ENCODE data around the gene ATXN2. TPM values are rescaled to one million over a fixed set of nuclear protein-coding genes. Genes with fewer than 3 reads are reported as not detected.
A peak's percentile ranks its signal among the peaks of the same experiment; 100 is the strongest.

The ATXN2 gene
- total RNA-seq, 1 experiment from 2014 or later = 56.3 TPM

- no peaks in the 10 kb centered on the region for H3K27me3 Mint-ChIP-seq (ENCODE audit: low read depth)
- H3K27ac Mint-ChIP-seq = peak overlapping the region; percentile 95; the same call in 1 of the 2 replicates
- H3K4me1 Mint-ChIP-seq = peaks cover 51% of the 10 kb centered on the region
- H3K4me3 Mint-ChIP-seq = no peak overlapping the region
- ChIA-PET CTCF (interaction anchor here (1.2 to 3.3 kb wide), 2 partner anchors 20 to 28 kb away, joined by 6 to 25 read pairs; no protein-coding TSS in a partner anchor), POLR2A (interaction anchor here (1.2 kb wide), 1 partner anchor 18 kb away, joined by 6 read pairs; no protein-coding TSS in a partner anchor)
- no peak for ATAC-seq
- no peak for DNase-seq (ENCODE audit: low spot score)
- no peaks in the 10 kb centered on the region for H3K36me3 Mint-ChIP-seq
- no peaks in the 10 kb centered on the region for H3K9me3 Mint-ChIP-seq
- TF ChIP-seq ZBTB21 (CRISPR knock-in tag; IDR thresholded peaks at IDR 0.05; ENCODE audit: borderline replicate concordance) = no peak
- TF ChIP-seq GTF2I (CRISPR knock-in tag; conservative IDR thresholded peaks at IDR 0.05) = no peak
- TF ChIP-seq NFYB (CRISPR knock-in tag; conservative IDR thresholded peaks at IDR 0.05; ENCODE audit: low read depth) = no peak
- TF ChIP-seq, protein P1, sequence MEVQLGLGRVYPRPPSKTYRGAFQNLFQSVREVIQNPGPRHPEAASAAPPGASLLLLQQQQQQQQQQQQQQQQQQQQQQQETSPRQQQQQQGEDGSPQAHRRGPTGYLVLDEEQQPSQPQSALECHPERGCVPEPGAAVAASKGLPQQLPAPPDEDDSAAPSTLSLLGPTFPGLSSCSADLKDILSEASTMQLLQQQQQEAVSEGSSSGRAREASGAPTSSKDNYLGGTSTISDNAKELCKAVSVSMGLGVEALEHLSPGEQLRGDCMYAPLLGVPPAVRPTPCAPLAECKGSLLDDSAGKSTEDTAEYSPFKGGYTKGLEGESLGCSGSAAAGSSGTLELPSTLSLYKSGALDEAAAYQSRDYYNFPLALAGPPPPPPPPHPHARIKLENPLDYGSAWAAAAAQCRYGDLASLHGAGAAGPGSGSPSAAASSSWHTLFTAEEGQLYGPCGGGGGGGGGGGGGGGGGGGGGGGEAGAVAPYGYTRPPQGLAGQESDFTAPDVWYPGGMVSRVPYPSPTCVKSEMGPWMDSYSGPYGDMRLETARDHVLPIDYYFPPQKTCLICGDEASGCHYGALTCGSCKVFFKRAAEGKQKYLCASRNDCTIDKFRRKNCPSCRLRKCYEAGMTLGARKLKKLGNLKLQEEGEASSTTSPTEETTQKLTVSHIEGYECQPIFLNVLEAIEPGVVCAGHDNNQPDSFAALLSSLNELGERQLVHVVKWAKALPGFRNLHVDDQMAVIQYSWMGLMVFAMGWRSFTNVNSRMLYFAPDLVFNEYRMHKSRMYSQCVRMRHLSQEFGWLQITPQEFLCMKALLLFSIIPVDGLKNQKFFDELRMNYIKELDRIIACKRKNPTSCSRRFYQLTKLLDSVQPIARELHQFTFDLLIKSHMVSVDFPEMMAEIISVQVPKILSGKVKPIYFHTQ (CRISPR knock-in tag; IDR thresholded peaks at IDR 0.05) = no peak
- TF ChIP-seq, protein P2, sequence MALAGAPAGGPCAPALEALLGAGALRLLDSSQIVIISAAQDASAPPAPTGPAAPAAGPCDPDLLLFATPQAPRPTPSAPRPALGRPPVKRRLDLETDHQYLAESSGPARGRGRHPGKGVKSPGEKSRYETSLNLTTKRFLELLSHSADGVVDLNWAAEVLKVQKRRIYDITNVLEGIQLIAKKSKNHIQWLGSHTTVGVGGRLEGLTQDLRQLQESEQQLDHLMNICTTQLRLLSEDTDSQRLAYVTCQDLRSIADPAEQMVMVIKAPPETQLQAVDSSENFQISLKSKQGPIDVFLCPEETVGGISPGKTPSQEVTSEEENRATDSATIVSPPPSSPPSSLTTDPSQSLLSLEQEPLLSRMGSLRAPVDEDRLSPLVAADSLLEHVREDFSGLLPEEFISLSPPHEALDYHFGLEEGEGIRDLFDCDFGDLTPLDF (CRISPR knock-in tag; IDR thresholded peaks at IDR 0.05) = no peak
- TF ChIP-seq, protein P3, sequence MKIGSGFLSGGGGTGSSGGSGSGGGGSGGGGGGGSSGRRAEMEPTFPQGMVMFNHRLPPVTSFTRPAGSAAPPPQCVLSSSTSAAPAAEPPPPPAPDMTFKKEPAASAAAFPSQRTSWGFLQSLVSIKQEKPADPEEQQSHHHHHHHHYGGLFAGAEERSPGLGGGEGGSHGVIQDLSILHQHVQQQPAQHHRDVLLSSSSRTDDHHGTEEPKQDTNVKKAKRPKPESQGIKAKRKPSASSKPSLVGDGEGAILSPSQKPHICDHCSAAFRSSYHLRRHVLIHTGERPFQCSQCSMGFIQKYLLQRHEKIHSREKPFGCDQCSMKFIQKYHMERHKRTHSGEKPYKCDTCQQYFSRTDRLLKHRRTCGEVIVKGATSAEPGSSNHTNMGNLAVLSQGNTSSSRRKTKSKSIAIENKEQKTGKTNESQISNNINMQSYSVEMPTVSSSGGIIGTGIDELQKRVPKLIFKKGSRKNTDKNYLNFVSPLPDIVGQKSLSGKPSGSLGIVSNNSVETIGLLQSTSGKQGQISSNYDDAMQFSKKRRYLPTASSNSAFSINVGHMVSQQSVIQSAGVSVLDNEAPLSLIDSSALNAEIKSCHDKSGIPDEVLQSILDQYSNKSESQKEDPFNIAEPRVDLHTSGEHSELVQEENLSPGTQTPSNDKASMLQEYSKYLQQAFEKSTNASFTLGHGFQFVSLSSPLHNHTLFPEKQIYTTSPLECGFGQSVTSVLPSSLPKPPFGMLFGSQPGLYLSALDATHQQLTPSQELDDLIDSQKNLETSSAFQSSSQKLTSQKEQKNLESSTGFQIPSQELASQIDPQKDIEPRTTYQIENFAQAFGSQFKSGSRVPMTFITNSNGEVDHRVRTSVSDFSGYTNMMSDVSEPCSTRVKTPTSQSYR (CRISPR knock-in tag; IDR thresholded peaks at IDR 0.05) = no peak
These were observed 167.3 kb downstream of the ATXN2 start for GRCh38 chr12:111431772-111432171.

- no peaks in the 10 kb centered on the region for H3K36me3 Mint-ChIP-seq
- DNase-seq (ENCODE audit: low spot score) (no peak), ATAC-seq (no peak)
- H3K27ac Mint-ChIP-seq = peak overlapping the region; percentile 95
- H3K4me1 Mint-ChIP-seq = peaks cover 46% of the 10 kb centered on the region
- no peaks in the 10 kb centered on the region for H3K9me3 Mint-ChIP-seq
- H3K27me3 Mint-ChIP-seq (ENCODE audit: low read depth) = no peaks in the 10 kb centered on the region
- no peak overlapping the region for H3K4me3 Mint-ChIP-seq
- ChIA-PET CTCF (interaction anchor here (1.2 to 3.3 kb wide), 4 partner anchors 21 to 34 kb away, joined by 6 to 25 read pairs (median 12); no protein-coding TSS in a partner anchor), POLR2A (interaction anchor here (1.0 to 1.2 kb wide), 2 partner anchors 19 to 24 kb away, joined by 3 to 6 read pairs; no protein-coding TSS in a partner anchor)
- TF ChIP-seq, protein P4, sequence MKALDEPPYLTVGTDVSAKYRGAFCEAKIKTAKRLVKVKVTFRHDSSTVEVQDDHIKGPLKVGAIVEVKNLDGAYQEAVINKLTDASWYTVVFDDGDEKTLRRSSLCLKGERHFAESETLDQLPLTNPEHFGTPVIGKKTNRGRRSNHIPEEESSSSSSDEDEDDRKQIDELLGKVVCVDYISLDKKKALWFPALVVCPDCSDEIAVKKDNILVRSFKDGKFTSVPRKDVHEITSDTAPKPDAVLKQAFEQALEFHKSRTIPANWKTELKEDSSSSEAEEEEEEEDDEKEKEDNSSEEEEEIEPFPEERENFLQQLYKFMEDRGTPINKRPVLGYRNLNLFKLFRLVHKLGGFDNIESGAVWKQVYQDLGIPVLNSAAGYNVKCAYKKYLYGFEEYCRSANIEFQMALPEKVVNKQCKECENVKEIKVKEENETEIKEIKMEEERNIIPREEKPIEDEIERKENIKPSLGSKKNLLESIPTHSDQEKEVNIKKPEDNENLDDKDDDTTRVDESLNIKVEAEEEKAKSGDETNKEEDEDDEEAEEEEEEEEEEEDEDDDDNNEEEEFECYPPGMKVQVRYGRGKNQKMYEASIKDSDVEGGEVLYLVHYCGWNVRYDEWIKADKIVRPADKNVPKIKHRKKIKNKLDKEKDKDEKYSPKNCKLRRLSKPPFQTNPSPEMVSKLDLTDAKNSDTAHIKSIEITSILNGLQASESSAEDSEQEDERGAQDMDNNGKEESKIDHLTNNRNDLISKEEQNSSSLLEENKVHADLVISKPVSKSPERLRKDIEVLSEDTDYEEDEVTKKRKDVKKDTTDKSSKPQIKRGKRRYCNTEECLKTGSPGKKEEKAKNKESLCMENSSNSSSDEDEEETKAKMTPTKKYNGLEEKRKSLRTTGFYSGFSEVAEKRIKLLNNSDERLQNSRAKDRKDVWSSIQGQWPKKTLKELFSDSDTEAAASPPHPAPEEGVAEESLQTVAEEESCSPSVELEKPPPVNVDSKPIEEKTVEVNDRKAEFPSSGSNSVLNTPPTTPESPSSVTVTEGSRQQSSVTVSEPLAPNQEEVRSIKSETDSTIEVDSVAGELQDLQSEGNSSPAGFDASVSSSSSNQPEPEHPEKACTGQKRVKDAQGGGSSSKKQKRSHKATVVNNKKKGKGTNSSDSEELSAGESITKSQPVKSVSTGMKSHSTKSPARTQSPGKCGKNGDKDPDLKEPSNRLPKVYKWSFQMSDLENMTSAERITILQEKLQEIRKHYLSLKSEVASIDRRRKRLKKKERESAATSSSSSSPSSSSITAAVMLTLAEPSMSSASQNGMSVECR (CRISPR knock-in tag; IDR thresholded peaks at IDR 0.05; ENCODE audit: borderline replicate concordance) = no peak
- TF ChIP-seq, protein P5, sequence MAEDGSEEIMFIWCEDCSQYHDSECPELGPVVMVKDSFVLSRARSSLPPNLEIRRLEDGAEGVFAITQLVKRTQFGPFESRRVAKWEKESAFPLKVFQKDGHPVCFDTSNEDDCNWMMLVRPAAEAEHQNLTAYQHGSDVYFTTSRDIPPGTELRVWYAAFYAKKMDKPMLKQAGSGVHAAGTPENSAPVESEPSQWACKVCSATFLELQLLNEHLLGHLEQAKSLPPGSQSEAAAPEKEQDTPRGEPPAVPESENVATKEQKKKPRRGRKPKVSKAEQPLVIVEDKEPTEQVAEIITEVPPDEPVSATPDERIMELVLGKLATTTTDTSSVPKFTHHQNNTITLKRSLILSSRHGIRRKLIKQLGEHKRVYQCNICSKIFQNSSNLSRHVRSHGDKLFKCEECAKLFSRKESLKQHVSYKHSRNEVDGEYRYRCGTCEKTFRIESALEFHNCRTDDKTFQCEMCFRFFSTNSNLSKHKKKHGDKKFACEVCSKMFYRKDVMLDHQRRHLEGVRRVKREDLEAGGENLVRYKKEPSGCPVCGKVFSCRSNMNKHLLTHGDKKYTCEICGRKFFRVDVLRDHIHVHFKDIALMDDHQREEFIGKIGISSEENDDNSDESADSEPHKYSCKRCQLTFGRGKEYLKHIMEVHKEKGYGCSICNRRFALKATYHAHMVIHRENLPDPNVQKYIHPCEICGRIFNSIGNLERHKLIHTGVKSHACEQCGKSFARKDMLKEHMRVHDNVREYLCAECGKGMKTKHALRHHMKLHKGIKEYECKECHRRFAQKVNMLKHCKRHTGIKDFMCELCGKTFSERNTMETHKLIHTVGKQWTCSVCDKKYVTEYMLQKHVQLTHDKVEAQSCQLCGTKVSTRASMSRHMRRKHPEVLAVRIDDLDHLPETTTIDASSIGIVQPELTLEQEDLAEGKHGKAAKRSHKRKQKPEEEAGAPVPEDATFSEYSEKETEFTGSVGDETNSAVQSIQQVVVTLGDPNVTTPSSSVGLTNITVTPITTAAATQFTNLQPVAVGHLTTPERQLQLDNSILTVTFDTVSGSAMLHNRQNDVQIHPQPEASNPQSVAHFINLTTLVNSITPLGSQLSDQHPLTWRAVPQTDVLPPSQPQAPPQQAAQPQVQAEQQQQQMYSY (CRISPR knock-in tag; IDR thresholded peaks at IDR 0.05) = no peak
- TF ChIP-seq, protein P6, sequence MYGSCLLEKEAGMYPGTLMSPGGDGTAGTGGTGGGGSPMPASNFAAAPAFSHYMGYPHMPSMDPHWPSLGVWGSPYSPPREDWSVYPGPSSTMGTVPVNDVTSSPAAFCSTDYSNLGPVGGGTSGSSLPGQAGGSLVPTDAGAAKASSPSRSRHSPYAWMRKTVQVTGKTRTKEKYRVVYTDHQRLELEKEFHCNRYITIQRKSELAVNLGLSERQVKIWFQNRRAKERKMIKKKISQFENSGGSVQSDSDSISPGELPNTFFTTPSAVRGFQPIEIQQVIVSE (CRISPR knock-in tag; IDR thresholded peaks at IDR 0.05; ENCODE audit: borderline replicate concordance) = no peak
- TF ChIP-seq USF1 (CRISPR knock-in tag; IDR thresholded peaks at IDR 0.05) = no peak
- TF ChIP-seq TCF7 (CRISPR knock-in tag; IDR thresholded peaks at IDR 0.05; ENCODE audit: low read depth) = no peak
- no peak for TF ChIP-seq HMGA2 (CRISPR knock-in tag; IDR thresholded peaks at IDR 0.05)
- TF ChIP-seq SP1 (CRISPR knock-in tag; conservative IDR thresholded peaks at IDR 0.05) = no peak
These were observed 168.4 kb downstream of the ATXN2 start for GRCh38 chr12:111430433-111431353.

All from WTC11 (cell line).